Hepatic stellate cell (primary cell): ENCODE results near the gene LRRC8C.

Source experiments
- DNase-seq: peaks from one replicate; pipeline ENCODE4 v3.0.0; 2011; ENCODE audit warnings: low spot score

LRRC8C gene

DNA sequence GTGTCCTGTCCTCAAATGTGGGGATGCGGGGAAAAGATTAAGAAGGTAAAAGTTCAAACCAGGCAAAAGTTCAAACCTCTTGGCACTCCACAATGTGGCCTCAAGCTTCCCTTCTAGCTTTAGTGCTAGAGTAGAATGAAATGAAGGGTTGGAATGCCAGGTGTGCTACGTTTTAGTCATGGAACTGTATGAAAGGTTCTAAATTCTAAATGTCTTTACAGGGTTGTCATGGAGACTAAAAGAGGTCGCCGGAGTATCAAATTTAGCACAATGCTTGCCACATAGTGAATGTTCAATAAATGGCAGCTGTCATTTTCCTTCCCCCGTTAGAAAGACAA, 130.7 kb downstream of the LRRC8C start:
- no peak for DNase-seq

DNA sequence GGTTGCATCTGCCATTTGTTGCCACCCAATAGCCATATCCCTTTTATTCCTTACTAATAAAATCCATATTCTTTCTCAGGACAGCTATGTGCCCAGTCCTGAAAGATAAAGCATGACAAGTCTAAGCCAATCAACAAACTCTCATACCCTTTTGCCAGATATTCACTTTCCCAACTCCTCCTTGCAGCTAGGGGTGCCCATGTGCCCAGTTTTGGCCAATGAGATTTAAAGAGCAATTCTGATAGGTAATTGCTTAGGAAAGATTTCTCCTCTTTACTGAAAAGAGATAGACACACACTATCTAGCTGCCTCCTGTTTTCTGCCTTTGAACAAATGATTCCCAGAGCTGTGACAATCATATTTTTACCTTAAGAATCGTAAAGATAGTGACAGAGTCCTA, 132.9 kb downstream of the LRRC8C start:
- DNase-seq: no peak

GRCh38 chr1:89767618-89768017, 134.7 kb downstream of the LRRC8C start:
- no peak for DNase-seq
